OCI-LY7 (cell line): ENCODE data around the gene DPF3.

Experiments used
- CTCF ChIP-seq: fragments of 200-600 bp; sonication (generic); conservative IDR thresholded peaks from 2 replicates; pipeline ENCODE4 v1.5.1; 2014; ENCODE audit warnings: mild to moderate bottlenecking, antibody characterized with exemption, low read length, moderate library complexity, mixed read lengths
- EZH2phosphoT487 ChIP-seq: fragments of 200-600 bp; sonication (generic); IDR thresholded peaks from 2 replicates; pipeline ENCODE4 v1.6.1; 2018; ENCODE audit warnings: low read depth, borderline replicate concordance, mild to moderate bottlenecking, mixed run types, antibody characterized with exemption, low read length, moderate library complexity, mixed read lengths

- TF ChIP-seq CTCF (no peak), EZH2phosphoT487 (no peak)
Observed at GRCh38 chr14:72800296-72800695, 93.6 kb downstream of the DPF3 start.
